Left ventricle myocardium inferior (tissue), 1 donor: ENCODE measurements around the gene PERCC1. TPM values are rescaled to one million over a fixed set of nuclear protein-coding genes. Genes with fewer than 3 reads are reported as not detected.

Experiments used
- DNase-seq: peaks from one replicate; pipeline ENCODE4 v3.0.0-alpha.2; 2020
- H3K27ac ChIP-seq: fragments of 200-600 bp; replicated peaks from 2 replicates; pipeline ENCODE4 v1.8.0; 2021
- H3K27me3 ChIP-seq: fragments of 200-600 bp; 2 replicates; pipeline ENCODE4 v1.8.0; 2021; ENCODE audit warnings: low read depth
- H3K36me3 ChIP-seq: fragments of 200-600 bp; 2 replicates; pipeline ENCODE4 v1.8.0; 2021
- H3K4me1 ChIP-seq: fragments of 200-600 bp; 2 replicates; pipeline ENCODE4 v1.8.0; 2021
- H3K4me3 ChIP-seq: fragments of 200-600 bp; 2 replicates; pipeline ENCODE4 v1.8.0; 2021; ENCODE audit warnings: mild to moderate bottlenecking, moderate library complexity
- H3K9me3 ChIP-seq: fragments of 200-600 bp; replicated peaks from 2 replicates; pipeline ENCODE4 v1.8.0; 2021
- CTCF ChIP-seq: fragments of 200-600 bp; IDR thresholded peaks from 2 replicates; pipeline ENCODE4 v1.8.0; 2021; ENCODE audit warnings: antibody characterized with exemption, mild to moderate bottlenecking, borderline replicate concordance
- intact Hi-C: fragments of 100-400 bp; cut with micrococcal nuclease; formaldehyde crosslinking; loops from one replicate; pipeline ENCODE4 v1.11.0; 2022
- total RNA-seq: library from RNA; stranded (reverse); fragmentation: NEBNext Ultra II Directional; extraction: Animal tissue kit (Norgen Biotek cat#: 25700); gene quantifications from one replicate; pipeline ENCODE4 v1.2.1, GENCODE V29; 2021
- donor health status: DM: no; HTN: yes; CAD: no; lungs with severe emphysema.

PERCC1 gene
- total RNA-seq, 1 donor from 2014 or later: not detected

GRCh38 chr16:1446296-1447080 lies 15.6 kb downstream of the PERCC1 start:
- Histone ChIP-seq H3K27ac (no peak overlapping the region), H3K36me3 (peaks cover 63% of the 10 kb centered on the region), H3K9me3 (no peaks in the 10 kb centered on the region), H3K4me3 (no peak overlapping the region), H3K27me3 (no peaks in the 10 kb centered on the region), H3K4me1 (no peaks in the 10 kb centered on the region)
- TF ChIP-seq CTCF: no peak
- no peak for DNase-seq
- intact Hi-C loops: no loop called here

GRCh38 chr16:1447965-1448364 lies 17.1 kb downstream of the PERCC1 start:
- Histone ChIP-seq H3K4me1 (no peaks in the 10 kb centered on the region), H3K9me3 (no peaks in the 10 kb centered on the region), H3K36me3 (peaks cover 78% of the 10 kb centered on the region), H3K27ac (no peak overlapping the region), H3K4me3 (no peak overlapping the region), H3K27me3 (no peaks in the 10 kb centered on the region)
- TF ChIP-seq CTCF: no peak
- no peak for DNase-seq
- intact Hi-C loops: no loop called here

- H3K27me3 ChIP-seq: no peaks in the 10 kb centered on the region
- no peaks in the 10 kb centered on the region for H3K9me3 ChIP-seq
- H3K4me3 ChIP-seq: no peak overlapping the region
- intact Hi-C loops: no loop called here
- DNase-seq: no peak
- H3K4me1 ChIP-seq: no peaks in the 10 kb centered on the region
- no peak for TF ChIP-seq CTCF
- H3K27ac ChIP-seq: no peak overlapping the region
- H3K36me3 ChIP-seq: peaks cover 85% of the 10 kb centered on the region
Measured at GRCh38 chr16:1448536-1449116, 17.7 kb downstream of the PERCC1 start.

- H3K36me3 ChIP-seq: peaks cover 91% of the 10 kb centered on the region
- no peak overlapping the region for H3K4me3 ChIP-seq
- DNase-seq: no peak
- H3K9me3 ChIP-seq: no peaks in the 10 kb centered on the region
- no peaks in the 10 kb centered on the region for H3K27me3 ChIP-seq
- H3K4me1 ChIP-seq: no peaks in the 10 kb centered on the region
- TF ChIP-seq CTCF: no peak
- intact Hi-C loops: no loop called here
- no peak overlapping the region for H3K27ac ChIP-seq
Measured at GRCh38 chr16:1449201-1449788, 18.4 kb downstream of the PERCC1 start.

- intact Hi-C loops: no loop called here
- Histone ChIP-seq H3K9me3 (no peaks in the 10 kb centered on the region), H3K27me3 (no peaks in the 10 kb centered on the region), H3K4me1 (no peaks in the 10 kb centered on the region), H3K27ac (no peak overlapping the region), H3K36me3 (peaks cover 100% of the 10 kb centered on the region), H3K4me3 (no peak overlapping the region)
- TF ChIP-seq CTCF: no peak
- no peak for DNase-seq
Measured at GRCh38 chr16:1450218-1450617, 19.3 kb downstream of the PERCC1 start.
